ENCODE measurements around the gene PTMA. TPM values are rescaled to one million over a fixed set of nuclear protein-coding genes. Genes with fewer than 3 reads are reported as not detected.
A peak's percentile ranks its signal among the peaks of the same experiment; 100 is the strongest.

The PTMA gene
- total RNA-seq, 1 donor from 2014 or later: 729 TPM

GRCh38 chr2:231687133-231687852 is 21.0 kb upstream of the PTMA start:
- Histone ChIP-seq H3K4me1 (no peaks in the 10 kb centered on the region), H3K4me3 (no peak overlapping the region), H3K27me3 (ENCODE audit: low read depth) (no peaks in the 10 kb centered on the region), H3K27ac (no peak overlapping the region), H3K9me3 (no peaks in the 10 kb centered on the region), H3K36me3 (no peaks in the 10 kb centered on the region)
- peak; percentile 73 for TF ChIP-seq CTCF (IDR thresholded peaks at IDR 0.05)
- peak; percentile 87 to 90 for ATAC-seq
- DNase-seq: peak; percentile 82
- intact Hi-C loops (cut with DNase I): no loop called here

- no peaks in the 10 kb centered on the region for H3K36me3 ChIP-seq
- intact Hi-C loops (cut with DNase I): no loop called here
- no peaks in the 10 kb centered on the region for H3K9me3 ChIP-seq
- no peak for TF ChIP-seq CTCF (IDR thresholded peaks at IDR 0.05)
- H3K27me3 ChIP-seq (ENCODE audit: low read depth): no peaks in the 10 kb centered on the region
- no peak overlapping the region for H3K4me3 ChIP-seq
- no peaks in the 10 kb centered on the region for H3K4me1 ChIP-seq
- ATAC-seq: no peak
- H3K27ac ChIP-seq: no peak overlapping the region
- DNase-seq: no peak
Observed at GRCh38 chr2:231687961-231688360, 20.4 kb upstream of the PTMA start.

GRCh38 chr2:231688719-231689118 is 19.6 kb upstream of the PTMA start:
- no peak overlapping the region for H3K4me3 ChIP-seq
- no peaks in the 10 kb centered on the region for H3K36me3 ChIP-seq
- H3K27ac ChIP-seq: no peak overlapping the region
- intact Hi-C loops (cut with DNase I): no loop called here
- ATAC-seq: no peak
- no peaks in the 10 kb centered on the region for H3K9me3 ChIP-seq
- DNase-seq: no peak
- no peaks in the 10 kb centered on the region for H3K4me1 ChIP-seq
- no peak for TF ChIP-seq CTCF (IDR thresholded peaks at IDR 0.05)
- no peaks in the 10 kb centered on the region for H3K27me3 ChIP-seq (ENCODE audit: low read depth)

GRCh38 chr2:231689124-231689893 is 19.0 kb upstream of the PTMA start:
- ATAC-seq (no peak), DNase-seq (no peak)
- no peaks in the 10 kb centered on the region for H3K9me3 ChIP-seq
- no peaks in the 10 kb centered on the region for H3K27me3 ChIP-seq (ENCODE audit: low read depth)
- no peak for TF ChIP-seq CTCF (IDR thresholded peaks at IDR 0.05)
- no peak overlapping the region for H3K4me3 ChIP-seq
- intact Hi-C loops (cut with DNase I): no loop called here
- H3K36me3 ChIP-seq: no peaks in the 10 kb centered on the region
- H3K27ac ChIP-seq: no peak overlapping the region
- H3K4me1 ChIP-seq: no peaks in the 10 kb centered on the region

GRCh38 chr2:231691251-231691772 is 17.0 kb upstream of the PTMA start:
- intact Hi-C loops (cut with DNase I): no loop called here
- Histone ChIP-seq H3K9me3 (no peaks in the 10 kb centered on the region), H3K4me1 (no peaks in the 10 kb centered on the region), H3K4me3 (no peak overlapping the region), H3K27ac (no peak overlapping the region), H3K36me3 (no peaks in the 10 kb centered on the region), H3K27me3 (ENCODE audit: low read depth) (no peaks in the 10 kb centered on the region)
- DNase-seq: no peak
- TF ChIP-seq CTCF (IDR thresholded peaks at IDR 0.05): no peak
- no peak for ATAC-seq

Data from lower lobe of right lung (tissue), 2 donors.